ENCODE results near the gene CD38. TPM values are rescaled to one million over a fixed set of nuclear protein-coding genes. Genes with fewer than 3 reads are reported as not detected.
A peak's percentile ranks its signal among the peaks of the same experiment; 100 is the strongest.

CD38 gene
- total RNA-seq, 2 donors from 2014 or later = 0.78 to 2.6 TPM

- no peaks in the 10 kb centered on the region for H3K36me3 ChIP-seq (replicated peaks in 1 of 2; ENCODE audit: insufficient read depth in 1 of 2, low read depth in 2 of 2)
- no peak for TF ChIP-seq CTCF (IDR thresholded peaks at IDR 0.05)
- TF ChIP-seq POLR2A (IDR thresholded peaks at IDR 0.05) = no peak
- no peaks in the 10 kb centered on the region for H3K4me1 ChIP-seq
- no peak overlapping the region for H3K27ac ChIP-seq
- H3K9me3 ChIP-seq = no peaks in the 10 kb centered on the region
- WGBS, 2 donors = 33 to 56% methylated on average over 4 of the region's 4 CpGs
- H3K27me3 ChIP-seq = no peaks in the 10 kb centered on the region
- intact Hi-C loops (cut with DNase I) = no loop called here
- DNase-seq (peak; percentile 9 to 30 (median 16)), ATAC-seq (peak; percentile 38)
- H3K4me3 ChIP-seq = no peak overlapping the region
Measured at GRCh38 chr4:15753786-15754185, 24.3 kb upstream of the CD38 start.

DNA sequence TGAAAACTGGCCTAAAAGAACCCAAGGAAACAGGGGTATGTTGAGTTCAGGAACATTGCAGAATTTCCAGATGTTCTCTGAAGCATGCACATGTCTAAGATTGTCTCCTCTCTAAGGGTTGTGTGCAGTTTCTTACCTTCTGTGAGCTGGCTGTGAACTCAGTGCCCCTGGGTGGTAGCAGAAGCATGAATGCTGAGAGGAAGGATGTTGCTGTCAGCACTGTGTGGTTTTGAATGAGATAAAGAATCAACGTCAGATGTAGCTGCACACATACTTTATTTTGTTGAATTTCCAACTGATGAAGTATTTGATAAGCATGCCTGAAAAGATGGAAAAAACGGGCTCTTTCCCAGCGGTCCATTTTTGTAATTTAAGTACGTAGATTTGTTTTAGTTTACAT is 23.8 kb upstream of the CD38 start:
- Histone ChIP-seq H3K27ac (no peak overlapping the region), H3K9me3 (no peaks in the 10 kb centered on the region), H3K4me3 (no peak overlapping the region), H3K27me3 (no peaks in the 10 kb centered on the region), H3K36me3 (replicated peaks in 1 of 2; ENCODE audit: insufficient read depth in 1 of 2, low read depth in 2 of 2) (no peaks in the 10 kb centered on the region), H3K4me1 (no peaks in the 10 kb centered on the region)
- no peak for TF ChIP-seq CTCF (IDR thresholded peaks at IDR 0.05)
- no peak for TF ChIP-seq POLR2A (IDR thresholded peaks at IDR 0.05)
- 45 to 65% methylated on average over 4 of the region's 4 CpGs for WGBS, 2 donors
- intact Hi-C loops (cut with DNase I) = no loop called here
- ATAC-seq (no peak), DNase-seq (peak in 1 of 4 donors; percentile 5)

DNA sequence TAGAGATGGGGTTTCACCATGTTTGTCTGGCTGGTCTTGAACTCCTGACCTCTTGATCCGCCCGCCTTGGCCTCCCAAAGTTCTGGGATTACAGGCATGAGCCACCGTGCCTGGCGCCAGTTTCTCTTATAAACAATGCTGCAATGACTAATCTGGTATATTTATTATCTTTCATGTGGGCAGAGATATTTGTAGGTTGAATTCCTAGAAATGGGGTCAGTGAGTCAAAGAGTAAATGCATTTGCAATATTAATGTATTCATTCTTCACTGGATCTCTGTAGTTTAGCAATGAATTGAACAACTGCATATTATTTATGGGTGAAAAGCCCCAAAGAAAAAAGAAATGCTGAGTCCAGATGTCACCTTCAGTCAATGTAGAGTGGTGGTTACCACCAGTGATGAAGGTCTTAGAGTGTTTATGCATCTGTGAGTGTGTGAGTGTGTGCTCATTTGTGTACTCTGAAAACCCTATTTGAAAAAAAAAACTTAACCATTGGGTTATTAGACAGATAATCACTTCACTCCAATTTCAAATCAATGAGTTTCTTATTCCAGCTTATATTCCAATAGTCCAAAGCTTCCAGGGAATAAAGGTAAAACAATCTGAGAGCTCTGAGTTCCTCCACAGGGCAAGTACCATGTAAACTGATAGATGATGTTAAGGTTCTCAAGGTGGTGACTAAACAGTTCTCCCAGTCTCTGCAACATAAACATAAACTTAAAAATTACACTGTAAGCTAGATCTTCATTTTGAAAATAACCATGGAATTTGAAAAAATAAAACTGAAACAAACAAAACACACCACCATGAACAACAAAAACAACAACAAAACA is 22.6 kb upstream of the CD38 start:
- no peak for ATAC-seq
- H3K36me3 ChIP-seq (replicated peaks in 1 of 2; ENCODE audit: insufficient read depth in 1 of 2, low read depth in 2 of 2) = no peaks in the 10 kb centered on the region
- no peaks in the 10 kb centered on the region for H3K27me3 ChIP-seq
- 83 to 86% methylated on average over 4 of the region's 4 CpGs for WGBS, 2 donors
- H3K9me3 ChIP-seq = no peaks in the 10 kb centered on the region
- no peak for TF ChIP-seq POLR2A (IDR thresholded peaks at IDR 0.05)
- TF ChIP-seq CTCF (IDR thresholded peaks at IDR 0.05) = no peak
- no peak for DNase-seq
- no peaks in the 10 kb centered on the region for H3K4me1 ChIP-seq
- no peak overlapping the region for H3K4me3 ChIP-seq
- no peak overlapping the region for H3K27ac ChIP-seq
- intact Hi-C loops (cut with DNase I) = no loop called here

DNA sequence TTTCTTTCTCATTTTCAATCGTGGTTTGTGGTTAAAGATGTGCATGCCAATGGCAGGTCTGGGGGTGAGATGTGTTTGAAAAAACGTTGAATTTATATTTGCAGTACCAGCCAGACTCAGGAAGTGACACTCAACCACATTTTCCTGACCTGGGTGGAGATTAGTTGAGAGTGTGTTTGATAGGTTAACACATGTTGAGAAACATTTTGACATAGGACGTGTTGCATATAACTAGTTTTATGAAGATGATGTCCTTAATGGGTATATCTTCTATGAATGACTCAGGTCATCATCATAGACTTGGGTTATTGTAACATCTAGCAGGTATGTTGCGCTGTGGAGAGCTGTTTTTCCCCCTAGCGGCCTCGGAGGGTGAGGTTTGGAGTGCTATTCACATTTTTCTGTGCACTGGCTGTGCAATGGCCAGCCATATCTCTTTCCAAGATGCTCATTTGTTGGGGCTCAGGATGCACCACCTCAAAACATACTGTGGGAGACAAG is 21.7 kb upstream of the CD38 start:
- H3K27ac ChIP-seq = no peak overlapping the region
- TF ChIP-seq CTCF (IDR thresholded peaks at IDR 0.05) (no peak), POLR2A (IDR thresholded peaks at IDR 0.05) (no peak)
- no peaks in the 10 kb centered on the region for H3K9me3 ChIP-seq
- intact Hi-C loops (cut with DNase I) = no loop called here
- DNase-seq = peak in 1 of 4 donors; percentile 4
- ATAC-seq = no peak
- H3K4me3 ChIP-seq = no peak overlapping the region
- 46 to 48% methylated on average over 6 of the region's 6 CpGs for WGBS, 2 donors
- no peaks in the 10 kb centered on the region for H3K27me3 ChIP-seq
- H3K36me3 ChIP-seq (replicated peaks in 1 of 2; ENCODE audit: insufficient read depth in 1 of 2, low read depth in 2 of 2) = no peaks in the 10 kb centered on the region
- H3K4me1 ChIP-seq = no peaks in the 10 kb centered on the region

- Histone ChIP-seq H3K4me1 (no peaks in the 10 kb centered on the region), H3K27ac (no peak overlapping the region), H3K4me3 (no peak overlapping the region), H3K9me3 (no peaks in the 10 kb centered on the region), H3K36me3 (replicated peaks in 1 of 2; ENCODE audit: insufficient read depth in 1 of 2, low read depth in 2 of 2) (no peaks in the 10 kb centered on the region), H3K27me3 (no peaks in the 10 kb centered on the region)
- no peak for TF ChIP-seq POLR2A (IDR thresholded peaks at IDR 0.05)
- no peak for TF ChIP-seq CTCF (IDR thresholded peaks at IDR 0.05)
- WGBS, 2 donors = 27 to 30% methylated on average over 4 of the region's 4 CpGs
- DNase-seq = no peak
- no peak for ATAC-seq
- intact Hi-C loops (cut with DNase I) = no loop called here
Measured at GRCh38 chr4:15757054-15757453, 21.1 kb upstream of the CD38 start.

Data from body of pancreas (tissue), 4 donors.